GM12875 (cell line): ENCODE measurements around the gene WDR1.

Source experiments
- H3K4me3 ChIP-seq: one replicate; pipeline ENCODE4 v1.5.1; 2011; ENCODE audit warnings: low read depth, low read length, control low read depth
- CTCF ChIP-seq: IDR thresholded peaks from 2 replicates; pipeline ENCODE4 v1.5.1; 2011; ENCODE audit warnings: low read depth, mild to moderate bottlenecking, control low read depth, inconsistent platforms, low read length, moderate library complexity, borderline replicate concordance; ENCODE audit not compliant: insufficient read depth

Gene WDR1

GRCh38 chr4:10026485-10026884 lies 90.1 kb downstream of the WDR1 start:
- no peak for TF ChIP-seq CTCF
- no peak overlapping the region for H3K4me3 ChIP-seq

GRCh38 chr4:10025230-10025806 lies 91.3 kb downstream of the WDR1 start:
- no peak overlapping the region for H3K4me3 ChIP-seq
- no peak for TF ChIP-seq CTCF
